ENCODE data around the gene SULT2B1.
A peak's percentile ranks its signal among the peaks of the same experiment; 100 is the strongest.
"Not testable (repeated sequence)": the region's sequence is repeated elsewhere in the genome, so short reads cannot be mapped to it uniquely, and the experiment has no call there.

Gene SULT2B1

GRCh38 chr19:48513289-48514122, 38.5 kb upstream of the SULT2B1 start:
- in situ Hi-C loops (cut with MboI; ENCODE audit: low pct_unique_long_range_greater_than_20kb, low sequenced_read_pairs, unreplicated experiment) = no loop called here
- peak; percentile 88 for DNase-seq (ENCODE audit: low spot score)
- no peak for TF ChIP-seq CTCF (IDR thresholded peaks at IDR 0.05; ENCODE audit: extremely low read depth, insufficient read depth, missing control alignments)

- no peak for TF ChIP-seq CTCF (IDR thresholded peaks at IDR 0.05; ENCODE audit: extremely low read depth, insufficient read depth, missing control alignments)
- in situ Hi-C loops (cut with MboI; ENCODE audit: low pct_unique_long_range_greater_than_20kb, low sequenced_read_pairs, unreplicated experiment) = no loop called here
- DNase-seq (ENCODE audit: low spot score) = no peak
These were observed 37.9 kb upstream of the SULT2B1 start for GRCh38 chr19:48514123-48514458.

GRCh38 chr19:48516536-48516935, 35.4 kb upstream of the SULT2B1 start:
- in situ Hi-C loops (cut with MboI; ENCODE audit: low pct_unique_long_range_greater_than_20kb, low sequenced_read_pairs, unreplicated experiment) = no loop called here
- TF ChIP-seq CTCF (IDR thresholded peaks at IDR 0.05; ENCODE audit: extremely low read depth, insufficient read depth, missing control alignments) = no peak
- DNase-seq (ENCODE audit: low spot score) = no peak

- TF ChIP-seq CTCF (IDR thresholded peaks at IDR 0.05; ENCODE audit: extremely low read depth, insufficient read depth, missing control alignments) = no peak
- in situ Hi-C loops (cut with MboI; ENCODE audit: low pct_unique_long_range_greater_than_20kb, low sequenced_read_pairs, unreplicated experiment) = no loop called here
- no peak for DNase-seq (ENCODE audit: low spot score)
These were observed 33.8 kb upstream of the SULT2B1 start for GRCh38 chr19:48518207-48518606.

GRCh38 chr19:48519426-48519825, 32.5 kb upstream of the SULT2B1 start:
- DNase-seq (ENCODE audit: low spot score); in situ Hi-C loops (cut with MboI; ENCODE audit: low pct_unique_long_range_greater_than_20kb, low sequenced_read_pairs, unreplicated experiment): not testable (repeated sequence)

GRCh38 chr19:48520134-48520533, 31.8 kb upstream of the SULT2B1 start:
- in situ Hi-C loops (cut with MboI; ENCODE audit: low pct_unique_long_range_greater_than_20kb, low sequenced_read_pairs, unreplicated experiment) = no loop called here
- no peak for TF ChIP-seq CTCF (IDR thresholded peaks at IDR 0.05; ENCODE audit: extremely low read depth, insufficient read depth, missing control alignments)
- DNase-seq (ENCODE audit: low spot score) = no peak

- in situ Hi-C loops (cut with MboI; ENCODE audit: low pct_unique_long_range_greater_than_20kb, low sequenced_read_pairs, unreplicated experiment) = no loop called here
- no peak for DNase-seq (ENCODE audit: low spot score)
- TF ChIP-seq CTCF (IDR thresholded peaks at IDR 0.05; ENCODE audit: extremely low read depth, insufficient read depth, missing control alignments) = no peak
These were observed 27.8 kb upstream of the SULT2B1 start for GRCh38 chr19:48524221-48524620.

Measured in GM13977 (cell line).